ENCODE results near the gene NR1D1.

Gene NR1D1

DNA sequence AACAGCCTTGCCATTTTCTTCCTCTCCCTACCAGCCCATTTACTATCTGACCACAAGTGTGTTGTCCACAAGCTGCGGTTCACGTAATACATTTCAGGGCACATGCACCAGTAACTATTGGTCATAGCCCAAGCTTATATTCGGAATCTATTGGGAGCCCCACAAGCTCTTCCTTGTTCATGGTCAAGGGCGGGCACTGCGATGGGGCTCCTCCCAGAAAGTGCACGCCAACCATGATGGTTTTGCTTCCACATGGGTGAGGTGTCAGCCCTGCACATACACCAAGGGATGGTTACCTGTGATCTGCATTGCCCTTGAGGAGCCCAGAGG, 25.6 kb downstream of the NR1D1 start:
- no peak for DNase-seq

DNA sequence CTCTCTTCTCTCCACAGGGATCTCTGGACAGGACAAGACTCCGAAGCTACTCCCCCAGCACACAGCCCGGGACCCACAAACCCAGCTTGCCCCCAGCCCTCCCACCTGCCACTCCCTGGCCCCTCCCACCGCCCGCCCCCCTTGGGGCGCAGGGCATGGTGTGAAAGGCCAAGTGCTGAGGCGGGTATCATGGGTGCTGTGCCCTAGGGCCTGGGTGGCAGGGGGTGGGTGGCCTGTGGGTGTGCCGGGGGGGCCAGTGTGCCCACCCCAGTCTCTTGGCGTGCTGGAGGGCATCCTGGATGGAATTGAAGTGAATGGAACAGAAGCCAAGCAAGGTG, 26.2 kb downstream of the NR1D1 start:
- DNase-seq = no peak

DNA sequence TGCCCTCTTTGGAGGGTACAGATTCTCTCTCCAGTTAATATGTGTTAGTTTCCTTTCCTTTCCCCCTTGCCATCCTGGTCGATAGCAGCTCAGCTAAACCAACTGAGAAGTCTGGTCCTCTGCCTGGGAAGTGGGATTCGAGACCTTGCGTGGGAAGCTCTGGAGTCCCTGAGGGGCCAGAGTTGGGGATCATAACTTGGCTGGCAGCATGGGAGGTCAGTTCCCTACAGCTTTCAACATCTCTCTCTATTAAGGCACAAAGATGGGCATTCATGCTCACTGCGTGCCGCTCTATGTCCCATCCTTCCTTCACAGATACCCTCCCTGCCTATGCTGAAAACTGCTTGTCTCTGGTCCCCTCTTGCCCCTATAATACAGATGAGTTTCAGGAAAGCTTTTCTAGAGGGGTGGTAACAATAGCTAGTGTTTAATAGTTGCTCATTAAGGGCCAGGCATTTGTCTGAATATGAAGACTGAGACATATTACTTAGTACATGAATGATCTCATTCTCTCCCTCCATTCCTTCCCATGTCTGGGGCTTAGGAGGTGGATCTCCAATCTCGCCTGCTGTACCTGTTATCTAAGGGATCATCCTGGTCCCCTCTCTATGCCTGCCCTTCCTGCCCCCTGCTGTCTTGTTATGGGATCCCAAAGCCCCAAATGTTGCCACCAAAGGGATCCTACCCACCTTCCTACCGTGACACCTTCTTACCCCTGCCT, 26.8 kb downstream of the NR1D1 start:
- DNase-seq = no peak

DNA sequence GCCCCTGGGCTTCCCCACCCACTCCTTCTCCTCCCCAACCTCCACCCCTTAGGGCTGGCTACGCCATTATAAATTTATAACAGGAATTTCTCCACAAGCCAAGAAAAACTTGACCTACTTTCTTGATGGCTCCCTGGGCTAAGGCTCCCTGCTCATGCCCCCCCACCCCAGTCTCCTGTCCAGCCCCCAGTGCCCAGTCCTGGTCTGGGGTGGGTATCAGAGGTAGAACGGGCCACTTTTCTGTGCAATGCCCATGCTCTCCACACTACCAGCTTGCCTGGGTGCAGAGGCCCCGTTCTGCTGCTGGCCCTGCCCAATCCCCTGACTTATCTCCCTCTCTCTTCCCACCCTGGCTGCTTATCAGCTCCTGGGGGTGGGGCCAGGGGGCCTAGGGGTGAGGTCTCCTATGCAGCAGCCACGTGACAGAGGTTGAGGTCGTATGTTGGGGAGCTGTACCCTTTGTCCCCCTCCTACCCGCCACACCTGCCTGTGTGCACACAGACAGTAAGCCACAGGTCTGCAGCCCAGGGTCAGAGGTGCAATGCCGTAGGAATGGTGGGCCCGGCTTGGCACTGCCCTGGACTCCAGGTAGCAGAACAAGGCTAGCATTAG, 27.5 kb downstream of the NR1D1 start:
- DNase-seq = no peak

DNA sequence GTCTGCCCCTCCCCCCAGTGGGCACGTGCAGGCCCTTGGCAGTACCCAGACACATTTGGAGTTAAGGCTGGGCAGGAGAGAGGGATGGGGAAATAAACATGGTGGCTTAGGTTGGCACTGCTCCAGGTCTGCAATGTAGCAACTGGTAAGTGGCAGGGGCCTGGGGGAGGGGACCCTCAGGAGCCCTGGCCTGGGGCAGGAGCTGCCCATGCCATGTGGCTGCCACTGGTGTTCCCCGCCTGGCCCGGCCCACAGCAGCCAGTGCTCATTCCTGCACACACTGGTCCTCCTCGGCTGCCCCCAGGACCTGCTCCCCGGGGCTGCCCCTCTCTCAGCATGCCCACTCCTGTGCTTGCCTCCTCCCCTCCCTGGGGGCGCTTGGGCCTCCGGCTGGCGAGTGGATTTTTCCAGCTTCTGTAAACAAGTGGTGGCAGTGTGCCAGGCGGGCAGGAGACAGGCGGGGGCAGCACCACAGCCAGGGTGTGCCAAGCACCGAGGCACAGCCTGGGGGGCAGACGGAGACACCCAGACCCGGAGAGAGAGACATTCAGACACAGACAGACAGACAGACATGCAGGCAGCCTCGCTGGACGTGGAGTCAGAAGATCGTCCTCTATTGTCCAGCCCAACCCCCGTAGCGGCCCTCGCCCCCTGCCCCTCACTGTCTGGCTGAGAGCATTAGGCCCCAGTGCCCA, 28.2 kb downstream of the NR1D1 start:
- DNase-seq = no peak

DNA sequence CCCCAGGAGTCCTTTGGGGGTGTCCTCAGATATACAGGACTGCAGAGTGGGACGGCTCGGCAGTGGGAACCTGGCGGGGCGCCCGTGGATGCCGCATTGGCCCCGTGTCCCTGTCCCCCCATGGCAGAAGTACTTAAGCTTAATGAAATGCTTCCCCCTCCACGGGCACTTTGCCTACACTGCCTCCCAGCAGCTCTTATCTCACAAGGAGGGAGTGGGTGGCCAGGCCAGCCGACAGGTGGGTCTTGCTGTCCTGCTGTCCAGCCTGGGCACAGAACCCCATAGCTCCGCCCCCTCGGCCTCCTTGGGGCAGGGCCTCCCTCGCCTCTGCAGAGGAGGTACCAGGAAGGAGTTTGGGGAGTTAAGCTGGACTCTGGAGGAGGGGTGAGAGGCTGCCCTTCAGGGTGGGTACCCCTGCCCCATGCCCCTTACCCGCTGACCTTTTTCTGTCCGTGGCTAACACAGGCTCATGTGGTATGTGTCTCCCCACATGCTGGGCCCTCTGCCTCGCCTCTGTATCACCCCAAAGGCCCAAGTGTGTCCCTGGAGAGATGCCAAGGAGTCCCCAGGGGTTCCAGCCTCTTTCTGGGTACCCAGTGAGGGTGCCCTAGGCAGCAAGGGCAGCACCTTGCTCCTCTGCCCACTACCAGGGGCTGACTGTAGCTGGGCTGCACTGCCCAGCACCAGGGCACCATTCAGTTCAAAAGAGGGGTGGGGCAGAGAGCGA, 28.9 kb downstream of the NR1D1 start:
- no peak for DNase-seq

DNA sequence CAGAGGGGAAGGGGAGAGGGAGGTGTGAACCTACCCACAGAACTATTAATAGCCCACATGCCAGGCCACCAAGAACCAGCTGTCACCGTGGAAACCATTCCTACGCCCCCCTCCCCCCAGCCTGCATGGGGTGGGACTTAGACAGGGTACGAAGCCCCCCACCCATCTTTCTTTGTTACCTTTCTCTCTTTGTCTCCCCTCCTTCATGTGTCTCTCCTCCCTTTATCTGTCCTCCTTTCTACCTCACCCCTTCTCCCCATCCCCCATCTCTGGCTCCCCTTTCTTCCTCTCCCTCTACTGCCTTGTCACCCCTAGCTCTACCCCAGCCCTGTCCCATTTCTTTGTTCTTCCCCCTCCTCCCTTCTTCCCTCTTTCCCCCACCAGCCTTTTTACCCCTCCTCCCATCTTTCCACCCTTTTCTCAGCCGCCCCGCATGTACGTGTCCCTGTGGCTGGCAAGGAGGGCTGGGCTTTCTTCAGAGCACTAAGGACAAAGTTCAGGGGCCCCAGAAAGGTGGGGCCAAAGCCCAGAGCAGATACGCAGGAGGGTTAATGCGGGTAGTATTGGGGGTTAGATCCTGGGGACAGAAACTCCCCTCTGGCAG, 29.6 kb downstream of the NR1D1 start:
- DNase-seq = no peak

DNA sequence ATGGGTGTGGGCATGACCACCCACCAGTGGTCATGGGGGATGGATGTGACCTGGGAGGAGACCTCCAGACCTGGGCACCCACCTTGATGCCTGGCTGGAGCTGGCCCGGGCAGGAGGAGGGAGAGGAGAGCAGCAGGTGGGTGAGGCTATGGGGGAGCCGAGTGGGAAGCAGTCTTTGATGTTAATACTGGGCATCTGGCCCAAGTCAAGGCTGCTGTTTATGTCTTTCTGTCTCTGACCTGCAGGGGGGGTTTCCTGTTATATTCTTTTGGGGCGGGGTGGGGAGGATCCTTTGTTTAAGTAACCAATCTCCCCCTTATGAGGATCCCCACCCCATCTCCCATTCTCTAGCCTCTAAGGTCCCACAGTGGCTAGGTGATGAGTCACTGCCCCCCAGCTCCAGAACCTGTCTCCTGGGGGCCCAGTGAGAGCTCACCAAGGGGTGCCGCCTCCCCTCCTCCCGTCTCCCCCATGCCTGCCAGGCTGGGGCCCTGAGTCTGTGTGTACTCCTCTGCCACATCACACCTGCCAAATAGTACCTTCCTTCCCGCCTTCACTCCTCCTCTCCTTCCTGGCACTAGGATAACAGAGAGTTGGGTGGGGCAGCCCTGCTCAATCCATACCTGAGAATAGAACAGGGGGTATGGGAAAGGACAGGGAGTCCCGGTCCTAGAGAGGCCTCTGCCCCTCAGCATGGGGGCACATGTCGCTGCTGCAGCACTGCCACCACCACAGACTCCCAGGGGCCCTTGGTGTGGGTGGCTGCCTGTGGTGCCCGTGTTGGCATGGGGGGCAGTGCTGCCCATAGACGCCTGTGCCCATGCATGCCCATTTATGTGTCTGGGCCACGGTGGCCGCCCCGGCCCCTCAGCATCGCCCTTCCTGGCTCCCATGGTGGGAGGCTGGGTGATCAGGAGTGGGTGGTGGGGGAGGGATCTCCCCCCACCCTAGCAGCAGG, 30.4 kb downstream of the NR1D1 start:
- peak; percentile 26 for DNase-seq

DNA sequence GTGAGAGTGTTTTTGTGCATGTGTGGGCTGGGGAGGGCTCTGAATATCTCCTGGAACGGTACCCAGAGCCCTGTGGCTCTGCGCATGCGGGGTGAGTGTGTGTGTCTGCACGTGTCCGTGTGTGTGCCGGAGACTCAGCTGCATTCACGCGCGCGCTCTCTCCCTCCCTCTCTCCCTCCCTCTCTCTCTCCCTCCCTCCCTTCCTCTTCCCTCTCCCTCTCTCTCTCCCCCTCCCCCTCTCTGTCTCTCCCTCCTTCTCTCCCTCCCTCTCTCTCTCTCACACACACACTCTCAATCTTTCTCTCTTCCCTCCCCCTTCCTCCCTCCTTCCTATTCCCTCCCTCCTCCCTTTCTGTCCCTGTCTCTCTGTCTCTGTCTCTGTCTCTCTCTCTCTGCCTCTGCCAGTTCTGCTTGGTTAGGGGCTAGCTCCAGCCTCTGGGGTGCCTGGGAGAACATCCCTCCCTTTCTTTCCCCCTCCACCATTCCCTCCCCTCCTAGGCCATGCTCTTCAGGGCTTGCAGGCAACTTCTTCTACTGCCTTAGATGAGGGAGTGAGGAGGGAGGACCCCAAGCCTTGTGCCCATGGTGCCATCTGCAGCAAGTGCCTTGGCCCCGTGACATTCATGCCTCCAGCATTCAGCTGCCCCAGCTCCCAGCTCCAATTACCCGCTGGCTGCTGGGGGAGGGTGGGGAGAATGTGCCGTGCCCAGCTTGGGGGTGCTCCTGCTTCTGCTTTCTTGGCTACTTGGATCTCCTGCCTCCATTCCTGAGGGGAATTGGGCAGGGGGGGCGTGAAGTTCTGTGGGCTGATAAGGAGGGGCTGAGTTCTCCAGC, 31.3 kb downstream of the NR1D1 start:
- peak; percentile 50 for DNase-seq

DNA sequence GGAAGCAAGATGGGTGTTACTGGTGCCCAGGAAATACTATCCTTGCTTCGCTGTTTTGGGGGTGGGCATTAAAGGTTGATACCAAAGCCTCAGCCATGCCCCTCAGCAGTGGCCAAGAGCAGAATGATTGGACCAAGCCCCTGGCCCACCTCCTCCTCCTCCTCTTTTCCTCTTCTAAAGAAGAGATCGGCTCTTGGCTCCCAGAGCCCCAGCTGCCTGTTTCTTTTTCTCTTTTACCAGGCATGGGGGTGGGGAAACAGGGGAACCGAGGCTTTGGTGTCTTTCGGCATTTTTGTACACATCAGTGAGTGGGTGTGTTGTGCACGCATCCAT, 31.8 kb downstream of the NR1D1 start:
- DNase-seq = no peak

DNA sequence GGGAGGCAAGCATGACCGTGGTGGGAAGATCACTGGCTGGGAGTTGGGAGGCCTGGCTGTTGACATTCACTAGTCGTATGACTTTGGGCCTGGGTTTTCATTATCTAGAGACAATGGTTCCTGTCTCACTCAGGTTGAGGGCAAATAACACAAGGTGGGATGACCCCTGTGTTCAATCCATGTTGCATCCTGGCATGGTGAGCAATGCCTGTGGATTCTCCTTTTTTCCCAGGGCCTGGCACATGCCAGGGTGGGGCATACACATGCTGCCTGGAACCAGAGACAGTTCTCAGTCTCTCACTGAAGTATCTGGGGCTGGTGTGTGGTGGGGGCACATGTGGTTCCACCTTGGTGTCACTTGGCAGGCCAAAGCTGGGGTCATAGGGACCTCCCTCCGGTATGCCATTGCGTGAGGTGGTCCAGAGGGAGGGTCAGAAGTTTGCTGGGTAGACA, 32.2 kb downstream of the NR1D1 start:
- no peak for DNase-seq

DNA sequence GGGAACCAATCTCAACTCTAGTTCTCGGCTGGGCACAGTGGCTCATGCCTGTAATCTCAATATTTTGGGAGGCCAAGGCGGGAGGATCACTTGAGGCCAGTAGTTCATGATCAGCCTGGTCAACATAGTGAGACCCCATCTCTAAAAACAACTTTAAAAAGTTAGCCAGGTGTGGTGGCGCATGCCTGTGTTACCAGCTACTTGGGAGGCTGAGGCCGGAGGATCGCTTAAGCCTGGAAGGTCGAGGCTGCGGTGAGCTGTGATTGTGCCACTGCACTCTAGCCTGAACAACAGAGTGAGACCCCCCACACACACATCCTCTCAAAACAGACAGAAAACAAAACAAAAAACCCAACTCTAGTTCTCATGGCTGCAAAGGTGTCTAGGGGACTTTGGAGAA, 32.7 kb downstream of the NR1D1 start:
- no peak for DNase-seq

DNA sequence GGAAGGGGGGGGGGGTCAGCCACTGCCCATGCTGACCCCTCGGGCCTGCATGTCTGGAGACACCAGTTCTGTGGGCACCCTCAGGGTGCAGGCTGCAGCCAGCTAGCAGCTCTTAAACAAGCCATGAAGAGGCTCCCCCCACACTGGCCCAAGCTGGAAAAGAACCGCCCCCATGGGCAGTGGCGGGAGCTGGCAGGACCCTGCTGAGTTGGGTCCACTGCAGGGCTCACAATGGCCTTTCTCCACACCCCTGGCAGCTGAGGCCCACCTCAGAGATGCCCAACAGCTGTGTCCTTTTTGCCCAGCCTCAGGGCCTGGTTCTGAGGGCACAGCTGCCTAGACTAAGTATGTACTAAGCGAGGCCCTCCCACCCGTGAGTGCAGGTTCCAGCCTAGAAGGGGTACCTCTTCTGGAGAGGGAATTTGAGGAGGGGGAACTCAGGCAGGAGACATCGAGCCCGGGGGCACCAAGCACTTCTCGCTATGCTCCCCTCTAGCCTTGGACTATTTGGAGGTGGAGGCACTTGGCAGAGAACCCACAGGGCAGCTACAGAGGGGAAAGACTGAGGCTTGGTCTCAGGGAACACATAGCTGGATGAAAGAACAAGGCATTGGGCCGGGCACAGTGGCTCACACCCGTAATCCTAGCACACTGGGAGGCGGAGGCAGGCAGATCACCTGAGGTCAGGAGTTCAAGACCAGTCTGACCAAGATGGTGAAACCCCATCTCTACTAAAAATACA, 34.4 kb downstream of the NR1D1 start:
- no peak for DNase-seq

DNA sequence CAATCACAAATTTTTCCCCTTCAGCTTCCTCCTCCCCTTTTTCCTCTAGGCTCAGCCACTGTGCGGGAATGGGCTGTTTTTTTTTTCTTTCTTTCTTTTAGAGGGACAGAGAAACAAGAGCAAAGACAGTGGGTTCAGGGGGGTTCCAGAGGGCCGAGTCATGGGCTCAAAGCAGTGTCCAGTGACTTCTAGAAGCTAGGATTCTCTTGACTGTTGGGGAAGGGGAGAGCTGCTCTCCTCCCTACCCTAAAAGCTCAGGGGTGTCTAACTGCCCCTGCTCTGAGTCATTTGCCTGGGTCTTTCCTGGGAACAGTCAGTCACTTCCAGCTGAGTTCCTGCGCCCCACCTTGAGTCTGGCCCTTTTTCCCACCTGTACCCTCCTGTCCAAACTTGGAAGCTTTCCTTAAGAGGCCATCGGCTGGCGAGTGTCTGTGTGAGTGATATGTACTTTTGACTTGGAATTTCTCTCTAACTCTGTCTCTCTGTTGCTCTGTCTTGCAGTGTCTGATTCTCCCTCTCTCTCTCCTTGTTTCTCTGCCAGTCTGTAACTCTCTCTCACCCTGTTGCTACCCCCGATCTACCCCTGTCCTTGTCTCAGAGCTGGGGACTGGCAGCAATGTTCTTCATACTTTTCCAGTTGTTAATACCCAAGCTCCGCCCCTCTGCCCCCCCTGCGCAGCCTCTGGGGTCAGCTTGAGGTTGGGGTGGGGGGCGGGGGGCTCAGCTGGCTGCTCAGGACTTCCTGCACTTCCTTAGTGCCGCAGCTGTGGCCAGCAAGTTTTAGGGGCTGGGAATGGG, 35.2 kb downstream of the NR1D1 start:
- DNase-seq = no peak

DNA sequence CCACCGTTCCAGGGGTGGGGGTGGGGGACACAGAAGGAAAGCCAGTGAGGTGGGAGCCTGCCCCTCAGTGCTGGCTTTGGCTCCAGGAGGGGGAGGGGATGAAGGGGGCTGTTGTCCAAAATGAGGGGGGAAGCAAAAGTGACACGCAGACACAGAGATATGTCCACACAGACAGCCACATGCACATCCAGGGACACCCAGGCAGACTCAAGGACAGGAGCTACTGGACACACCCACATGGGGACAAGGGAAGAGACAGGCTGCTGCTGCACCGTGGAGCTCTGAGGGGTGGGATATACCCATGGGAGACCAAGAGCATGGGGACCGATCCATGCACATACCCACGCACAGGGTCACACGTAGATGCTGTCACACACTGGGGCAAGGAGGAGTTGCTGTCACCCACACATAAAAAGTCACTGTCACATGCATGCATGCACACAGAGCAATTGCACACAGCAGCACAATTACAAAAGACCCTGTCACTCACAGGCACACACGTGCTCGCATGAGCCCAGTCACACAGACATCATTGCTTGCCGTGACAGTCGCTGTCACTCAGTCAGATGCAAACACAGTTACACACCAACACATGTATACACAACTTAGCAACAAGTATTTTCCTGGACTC, 36.4 kb downstream of the NR1D1 start:
- DNase-seq = no peak

DNA sequence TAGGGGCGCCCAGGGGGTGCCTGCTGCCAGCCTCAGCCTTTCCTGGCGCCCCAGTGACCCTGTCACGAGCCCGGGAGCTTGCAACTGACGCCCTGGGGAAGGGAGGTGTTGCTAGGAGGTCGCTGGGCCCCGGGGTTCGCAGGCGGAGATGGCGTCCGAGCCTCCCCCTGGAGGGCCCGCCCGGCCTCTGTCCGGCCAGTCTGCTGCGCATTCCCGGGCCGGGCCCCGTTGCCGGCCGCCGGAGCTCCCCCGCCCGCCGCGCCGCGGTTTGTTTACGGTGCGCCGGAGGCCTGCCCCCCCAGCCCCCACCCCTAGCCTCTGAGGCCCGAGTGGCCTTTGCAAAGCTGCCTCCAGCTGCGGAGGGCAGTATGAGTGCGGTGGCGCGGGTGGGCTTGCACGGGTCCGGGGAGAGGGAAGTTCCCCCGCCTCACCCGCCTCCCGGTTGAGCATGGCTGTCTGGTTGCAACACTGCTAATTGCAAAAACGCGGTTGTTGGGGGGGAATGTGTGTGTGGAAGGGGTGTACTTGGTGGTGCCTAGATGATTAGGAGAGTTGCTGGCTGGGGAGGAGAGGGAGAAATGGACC, 37.1 kb downstream of the NR1D1 start:
- no peak for DNase-seq

DNA sequence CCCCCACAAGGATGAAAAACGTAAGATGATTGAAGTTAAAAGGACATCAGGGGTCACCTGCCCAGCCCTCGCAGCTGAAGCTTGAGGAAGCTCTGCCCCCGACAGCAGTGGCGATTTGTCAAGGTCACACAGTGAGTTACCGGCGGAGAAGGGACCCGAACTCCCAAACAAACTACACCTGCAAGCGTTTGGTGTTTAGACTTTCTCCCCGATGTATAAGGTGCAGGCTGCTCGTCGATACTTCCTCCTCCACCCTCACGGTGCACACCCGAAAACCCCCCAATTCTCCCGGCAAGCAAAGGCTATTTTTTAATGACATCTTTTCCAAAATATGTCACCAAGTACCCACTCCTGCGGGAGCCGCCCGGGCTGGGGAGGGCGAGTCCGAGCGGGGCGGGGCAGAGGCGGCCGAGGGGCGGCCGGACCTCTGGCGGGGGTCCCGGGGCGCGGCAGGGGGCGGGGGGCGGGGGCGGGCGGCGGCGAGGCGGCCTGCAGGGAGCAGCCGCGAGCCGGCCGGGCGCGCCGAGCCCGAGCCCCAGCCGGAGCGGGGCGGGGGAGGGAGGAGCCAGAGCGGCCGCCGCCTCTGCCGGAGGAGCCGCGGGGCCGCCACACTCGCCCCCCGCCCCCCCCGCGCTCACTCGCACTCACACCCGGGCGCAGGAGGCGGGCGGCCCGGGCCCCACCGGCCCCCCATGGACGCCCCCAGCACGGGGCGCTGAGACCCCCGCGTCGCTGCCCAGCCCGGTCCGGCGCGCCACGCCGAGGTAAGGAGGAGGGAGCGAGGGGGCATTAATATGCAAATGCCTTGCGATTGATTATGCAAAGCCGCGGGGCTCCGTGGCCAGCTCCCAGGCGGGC, 37.8 kb downstream of the NR1D1 start, which contains the start of gene THRA:
Gene THRA, plus strand, starts transcription at position 637 of the 858 bp plus-strand sequence. CDS start 11,524 bp downstream, outside the sequence.
- DNase-seq = peak; percentile 20

DNA sequence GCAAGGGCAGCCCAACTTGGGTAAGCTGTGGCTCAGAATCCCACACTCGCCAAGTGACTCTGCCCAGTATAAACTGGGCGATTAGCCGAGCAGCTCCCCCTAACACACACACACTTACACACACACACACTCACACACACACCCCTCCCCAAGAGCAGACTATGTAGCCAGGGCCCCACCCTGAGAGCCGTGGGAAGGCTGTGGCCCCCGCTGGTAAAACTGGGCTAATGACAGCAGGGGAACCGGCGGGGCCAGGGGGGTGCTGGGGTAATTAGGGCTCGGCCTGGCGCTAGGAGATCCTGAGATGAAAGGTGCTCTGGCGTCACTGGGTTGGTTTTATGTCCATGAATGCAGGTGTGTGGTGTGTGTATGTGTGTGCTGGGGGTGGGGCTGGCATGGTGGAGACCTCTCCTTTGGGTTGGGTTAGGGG, 38.8 kb downstream of the NR1D1 start:
- DNase-seq = no peak
